D341Med (cell line): ENCODE measurements around the gene MYB.

Experiments
- DNase-seq: peaks from one replicate; pipeline ENCODE4 v3.0.0; 2012; ENCODE audit warnings: low spot score

Gene MYB

GRCh38 chr6:135251498-135252441 is 70.7 kb downstream of the MYB start:
- DNase-seq: no peak

GRCh38 chr6:135254471-135254870 is 73.4 kb downstream of the MYB start:
- DNase-seq: no peak

- no peak for DNase-seq
These were observed 75.8 kb downstream of the MYB start for GRCh38 chr6:135256866-135257265.

GRCh38 chr6:135257631-135258405 is 76.7 kb downstream of the MYB start:
- DNase-seq: no peak

- DNase-seq: no peak
These were observed 77.9 kb downstream of the MYB start for GRCh38 chr6:135258970-135259369.

GRCh38 chr6:135260612-135261011 is 79.5 kb downstream of the MYB start:
- no peak for DNase-seq

GRCh38 chr6:135261872-135262725 is 81.0 kb downstream of the MYB start:
- DNase-seq: no peak

- DNase-seq: no peak
These were observed 84.2 kb downstream of the MYB start for GRCh38 chr6:135265278-135265677.

- no peak for DNase-seq
These were observed 85.6 kb downstream of the MYB start for GRCh38 chr6:135266675-135267074.

GRCh38 chr6:135267085-135267484 is 86.0 kb downstream of the MYB start:
- DNase-seq: no peak

GRCh38 chr6:135268263-135268662 is 87.2 kb downstream of the MYB start:
- no peak for DNase-seq

GRCh38 chr6:135268740-135269139 is 87.6 kb downstream of the MYB start:
- DNase-seq: no peak
